Inflammatory macrophage treated with lipopolysaccharide for 1 hour (primary cell): Measurements from ENCODE around the gene PPP1R12C.

Experiments
- DNase-seq, 2 donors: peaks; one replicate each; pipeline ENCODE4 v3.0.0-alpha.2; 2020 to 2022

The PPP1R12C gene

DNA sequence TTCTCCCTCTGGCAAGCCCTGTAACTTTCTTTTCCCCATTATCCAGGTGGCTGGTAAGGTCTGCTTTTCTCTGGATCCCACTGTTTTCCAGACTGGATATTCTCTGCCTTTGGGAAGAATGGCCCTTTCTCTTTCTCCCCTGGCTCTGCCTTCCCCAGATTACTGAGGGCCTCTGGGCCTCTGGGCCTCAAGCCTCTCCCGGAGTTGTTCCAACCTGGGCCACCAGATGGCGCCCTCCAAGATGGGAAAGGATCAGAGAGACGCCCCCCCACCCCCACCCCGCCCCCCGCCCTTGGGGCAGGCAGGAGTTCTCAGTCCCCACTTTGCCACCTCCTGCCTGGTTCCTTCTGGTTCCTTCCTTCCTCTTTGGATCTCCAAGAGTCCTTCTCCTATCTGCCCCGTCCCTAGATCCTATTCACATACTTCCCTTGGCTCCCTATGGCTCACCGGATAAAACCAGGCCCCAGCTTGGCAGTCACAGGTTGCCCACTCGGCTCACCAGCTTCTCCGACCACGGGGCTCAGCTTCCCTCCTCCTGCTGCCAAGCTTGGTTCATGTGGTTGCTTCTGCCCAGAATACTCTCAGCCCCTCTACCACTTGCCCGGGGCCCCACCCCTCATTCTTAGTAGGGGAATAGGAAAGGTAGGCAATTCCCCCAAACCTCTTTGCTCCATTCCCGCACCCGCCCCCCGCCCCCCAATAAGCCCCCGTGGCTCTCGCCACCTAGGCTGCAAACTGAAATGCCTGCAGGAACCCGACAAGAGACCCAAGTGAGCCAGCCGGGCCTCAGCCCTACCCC, 28.7 kb downstream of the PPP1R12C start:
- peak in 1 of 2 donors; percentile 91 for DNase-seq

DNA sequence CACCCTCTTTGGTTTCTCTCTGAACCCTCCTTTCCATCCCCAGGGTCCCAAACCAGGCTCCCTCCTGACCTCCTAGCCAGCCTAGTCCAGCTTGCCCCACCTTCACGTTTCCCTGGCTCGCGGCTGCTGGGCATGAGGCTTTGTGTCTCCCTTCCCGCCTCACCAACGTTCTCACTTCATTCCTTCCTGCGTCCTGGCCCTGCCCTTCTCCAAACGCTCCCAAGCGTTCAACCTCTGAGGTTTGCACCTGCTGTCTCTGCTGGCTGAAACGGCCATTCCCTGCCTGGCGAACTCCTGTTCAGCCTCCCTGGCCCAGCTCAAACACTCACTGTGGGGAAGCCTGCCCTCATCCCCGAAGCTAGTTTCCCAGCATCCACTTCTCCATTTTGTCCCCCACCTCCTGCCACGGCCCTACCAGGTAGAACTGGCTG, 29.4 kb downstream of the PPP1R12C start:
- no peak for DNase-seq

DNA sequence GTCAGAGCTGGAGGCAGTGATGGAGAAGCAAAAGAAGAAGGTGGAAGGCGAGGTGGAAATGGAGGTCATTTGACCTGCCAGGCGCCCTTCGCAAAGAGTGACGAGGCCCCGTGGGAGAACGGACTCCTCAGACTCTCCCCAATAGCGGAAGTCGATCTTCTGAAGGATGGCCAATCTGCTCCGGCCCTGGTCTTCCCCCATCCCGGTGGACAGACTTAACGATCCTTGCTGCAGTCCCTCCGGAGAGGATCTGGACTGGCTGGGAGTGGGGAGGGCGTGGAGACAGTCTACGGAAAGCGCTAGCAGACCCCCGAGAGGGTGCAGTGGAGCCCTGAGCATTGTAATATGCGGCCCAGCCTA, 29.9 kb downstream of the PPP1R12C start:
- peak; percentile 28 to 49 for DNase-seq

DNA sequence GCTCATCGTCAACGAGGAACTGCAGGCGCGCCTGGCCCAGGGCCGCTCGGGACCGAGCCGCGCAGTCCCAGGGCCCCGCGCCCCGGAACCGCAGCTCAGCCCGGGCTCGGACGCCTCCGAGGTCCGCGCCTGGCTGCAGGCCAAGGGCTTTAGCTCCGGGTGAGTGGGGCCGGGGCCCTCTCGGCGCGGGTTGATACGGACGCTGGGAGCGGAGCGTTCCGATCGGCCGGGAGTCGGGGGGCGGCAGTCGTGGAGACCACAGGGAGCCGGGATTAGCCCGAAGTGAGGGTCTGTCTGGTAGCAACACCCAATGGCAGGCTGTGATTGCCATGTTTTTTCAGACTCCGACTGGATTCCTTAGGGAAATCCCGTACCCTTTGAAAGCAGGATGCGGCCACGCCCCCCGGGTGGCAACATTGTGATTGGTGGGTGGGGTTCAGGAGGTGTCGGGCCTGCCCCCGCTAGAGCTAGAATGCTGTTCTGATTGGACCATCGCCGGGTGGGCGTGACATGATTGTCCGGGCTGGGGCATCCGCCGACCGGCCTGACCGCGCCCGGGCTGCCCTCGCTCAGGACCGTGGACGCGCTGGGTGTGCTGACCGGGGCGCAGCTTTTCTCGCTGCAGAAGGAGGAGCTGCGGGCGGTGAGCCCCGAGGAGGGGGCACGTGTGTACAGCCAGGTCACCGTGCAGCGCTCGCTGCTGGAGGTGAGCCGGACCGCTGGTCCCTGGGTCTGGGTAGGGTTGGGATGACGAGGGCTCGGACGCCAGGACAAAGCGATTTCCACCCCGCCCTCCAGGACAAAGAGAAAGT, 30.5 kb downstream of the PPP1R12C start:
- peak; percentile 78 to 84 for DNase-seq

DNA sequence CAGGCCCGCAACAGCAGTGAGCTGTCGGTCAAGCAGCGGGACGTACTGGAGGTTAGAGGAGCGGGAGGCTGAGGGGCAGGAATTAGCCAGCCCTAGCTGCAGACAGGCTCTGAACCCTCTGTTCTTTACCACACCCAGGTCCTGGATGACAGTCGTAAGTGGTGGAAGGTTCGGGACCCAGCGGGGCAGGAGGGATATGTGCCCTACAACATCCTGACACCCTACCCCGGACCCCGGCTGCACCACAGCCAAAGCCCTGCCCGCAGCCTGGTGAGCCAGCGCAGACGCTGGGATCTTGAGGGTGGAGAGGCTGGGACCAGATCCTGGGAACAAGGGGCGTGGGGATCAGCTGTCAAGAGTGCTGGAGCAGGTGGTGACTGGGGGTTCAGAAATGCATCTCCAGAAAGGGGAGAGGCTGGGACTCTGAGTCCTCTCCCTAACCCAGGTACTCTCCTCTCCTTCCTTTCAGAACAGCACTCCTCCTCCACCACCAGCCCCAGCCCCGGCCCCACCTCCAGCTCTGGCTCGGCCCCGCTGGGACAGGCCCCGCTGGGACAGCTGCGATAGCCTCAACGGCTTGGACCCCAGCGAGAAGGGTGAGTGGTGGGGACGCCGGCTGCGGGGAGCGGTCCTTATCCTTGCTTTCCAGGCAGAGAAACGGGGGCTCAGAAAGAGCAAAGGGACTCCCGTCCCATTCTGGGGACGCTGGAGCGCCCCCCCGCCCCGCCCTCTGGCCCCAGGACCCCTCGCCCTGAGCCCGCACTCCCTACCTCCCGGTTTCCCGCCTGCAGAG, 31.3 kb downstream of the PPP1R12C start:
- DNase-seq: no peak

DNA sequence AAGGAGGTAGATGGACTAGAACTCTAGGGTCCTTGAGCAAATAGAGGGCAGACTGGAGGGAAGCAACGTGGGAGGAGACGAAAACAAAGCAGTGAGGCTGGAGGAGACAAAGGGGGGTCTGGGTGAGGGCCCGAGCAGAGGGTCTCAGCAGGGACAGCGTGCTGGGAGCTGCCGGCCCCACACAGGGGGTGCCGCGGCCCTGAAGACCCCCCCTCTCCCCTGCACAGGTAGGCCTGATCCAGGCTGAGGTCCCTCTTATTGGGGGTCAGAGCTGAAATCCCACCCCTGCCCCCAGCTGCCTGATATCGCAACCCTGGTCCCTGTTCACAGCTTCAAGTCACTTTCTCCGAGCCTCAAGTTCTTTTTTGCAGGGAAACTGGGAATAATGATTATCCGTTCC, 33.0 kb downstream of the PPP1R12C start:
- DNase-seq: no peak

DNA sequence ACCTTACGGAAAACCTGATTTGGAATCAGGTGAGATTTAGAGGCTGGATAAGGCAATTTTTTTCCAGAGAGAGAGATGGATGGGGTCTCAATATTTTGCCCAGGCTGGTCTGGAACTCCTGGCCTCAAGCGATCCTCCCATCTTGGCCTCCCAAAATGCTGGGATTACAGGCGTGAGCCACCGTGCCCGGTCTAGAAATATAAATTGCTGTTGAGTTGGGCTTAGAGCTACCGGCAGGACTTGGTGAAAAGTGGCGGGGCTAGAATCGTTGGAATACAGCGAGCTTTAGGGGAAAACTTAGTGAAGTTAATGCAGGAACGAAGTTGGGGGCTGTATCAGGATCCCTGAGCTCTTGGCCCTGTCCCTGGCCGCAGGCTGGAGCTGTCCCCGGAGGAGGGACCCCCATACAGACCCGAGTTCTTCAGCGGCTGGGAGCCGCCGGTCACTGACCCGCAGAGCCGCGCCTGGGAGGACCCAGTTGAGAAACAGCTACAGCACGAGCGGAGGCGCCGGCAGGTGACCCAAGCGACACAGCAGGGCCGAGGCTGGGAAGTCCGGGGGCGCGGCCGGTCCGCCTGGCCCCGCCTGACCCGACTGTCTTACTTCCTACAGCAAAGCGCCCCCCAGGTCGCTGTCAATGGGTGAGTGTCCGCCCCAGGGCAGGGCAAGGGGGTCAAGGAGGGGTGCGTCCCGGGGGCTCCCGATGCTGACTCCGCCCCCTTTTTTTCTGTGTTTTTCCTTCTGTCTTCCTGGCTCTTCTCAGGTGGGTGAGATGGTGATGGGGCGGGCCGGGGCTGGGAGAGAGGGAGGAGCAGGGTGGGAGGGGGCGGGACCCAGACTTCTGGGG, 34.2 kb downstream of the PPP1R12C start:
- no peak for DNase-seq

DNA sequence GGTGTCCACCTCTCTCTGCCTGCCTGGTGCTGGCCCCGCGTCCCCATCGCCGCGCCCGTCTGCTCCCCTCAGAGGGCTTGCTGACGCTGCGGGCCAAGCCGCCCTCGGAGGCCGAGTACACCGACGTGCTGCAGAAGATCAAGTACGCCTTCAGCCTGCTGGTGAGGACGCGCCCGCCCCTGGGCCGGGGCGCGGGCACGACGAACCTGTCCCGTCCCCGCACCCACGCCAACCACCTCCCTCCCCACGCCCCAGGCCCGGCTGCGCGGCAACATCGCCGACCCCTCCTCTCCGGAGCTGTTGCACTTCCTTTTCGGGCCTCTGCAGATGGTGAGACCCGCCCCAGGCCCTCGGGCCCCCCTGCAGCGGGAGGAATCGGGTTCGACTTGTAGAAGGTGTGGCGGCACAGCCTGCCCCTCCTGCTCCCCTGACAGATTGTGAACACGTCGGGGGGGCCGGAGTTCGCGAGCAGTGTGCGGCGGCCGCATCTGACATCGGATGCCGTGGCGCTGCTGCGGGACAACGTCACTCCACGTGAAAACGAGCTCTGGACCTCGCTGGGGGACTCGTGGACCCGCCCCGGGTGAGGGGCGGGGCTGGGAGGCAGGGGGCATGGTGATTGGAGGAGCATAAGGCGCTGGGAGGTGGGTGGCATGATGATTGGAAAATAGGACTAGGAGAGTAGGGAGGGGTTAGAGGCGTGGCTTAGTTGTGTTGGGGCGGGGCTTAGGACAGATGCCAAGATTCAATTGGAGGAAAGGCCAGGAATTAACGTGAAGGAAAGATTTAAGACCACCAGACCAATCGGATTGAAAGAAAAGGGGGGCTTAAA, 35.2 kb downstream of the PPP1R12C start:
- DNase-seq: peak; percentile 63 to 70

DNA sequence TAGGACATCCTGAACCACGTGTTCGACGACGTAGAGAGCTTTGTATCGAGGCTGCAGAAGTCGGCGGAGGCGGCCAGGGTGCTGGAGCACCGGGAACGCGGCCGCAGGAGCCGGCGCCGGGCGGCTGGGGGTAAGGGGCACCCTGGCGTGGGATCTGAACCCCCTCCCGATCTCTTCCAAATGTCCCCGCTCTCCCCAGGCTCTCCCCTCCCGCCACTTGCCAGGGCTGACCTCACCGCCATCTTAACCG, 35.7 kb downstream of the PPP1R12C start:
- DNase-seq: no peak

DNA sequence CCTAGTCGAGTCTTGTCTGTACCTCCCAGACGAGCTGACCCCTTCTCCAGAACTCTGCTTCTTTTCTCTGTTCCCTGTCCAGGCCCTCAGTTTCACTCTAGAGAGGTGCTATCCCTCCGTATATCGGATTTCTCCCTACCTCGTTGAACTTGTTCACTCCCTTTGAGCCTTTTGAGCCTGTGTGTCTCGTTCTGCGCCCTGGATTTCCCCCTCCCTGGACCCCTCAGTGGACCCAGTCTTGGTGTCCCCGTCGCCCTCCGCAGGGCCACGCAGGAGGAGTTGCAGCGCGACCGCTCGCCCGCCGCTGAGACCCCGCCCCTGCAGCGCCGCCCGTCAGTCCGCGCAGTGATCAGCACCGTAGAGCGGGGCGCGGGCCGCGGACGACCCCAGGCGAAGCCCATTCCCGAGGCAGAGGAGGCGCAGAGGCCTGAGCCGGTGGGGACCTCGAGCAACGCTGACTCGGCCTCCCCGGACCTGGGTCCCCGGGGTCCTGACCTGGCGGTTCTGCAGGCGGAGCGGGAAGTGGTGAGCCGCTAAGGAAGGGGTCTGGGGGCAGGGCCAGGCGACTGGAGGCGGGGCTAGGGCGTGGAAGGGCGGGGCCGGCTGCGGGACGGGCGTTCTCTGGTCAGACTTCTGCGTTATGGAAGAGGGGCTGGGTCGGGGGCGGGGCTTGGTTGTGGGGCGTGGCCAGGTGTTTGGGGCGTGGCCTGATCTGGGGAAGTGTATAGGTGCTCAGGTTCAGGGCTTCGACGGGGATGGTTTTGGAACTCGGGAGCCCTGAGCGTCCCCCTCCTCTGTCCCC, 36.3 kb downstream of the PPP1R12C start:
- peak; percentile 77 to 92 for DNase-seq

DNA sequence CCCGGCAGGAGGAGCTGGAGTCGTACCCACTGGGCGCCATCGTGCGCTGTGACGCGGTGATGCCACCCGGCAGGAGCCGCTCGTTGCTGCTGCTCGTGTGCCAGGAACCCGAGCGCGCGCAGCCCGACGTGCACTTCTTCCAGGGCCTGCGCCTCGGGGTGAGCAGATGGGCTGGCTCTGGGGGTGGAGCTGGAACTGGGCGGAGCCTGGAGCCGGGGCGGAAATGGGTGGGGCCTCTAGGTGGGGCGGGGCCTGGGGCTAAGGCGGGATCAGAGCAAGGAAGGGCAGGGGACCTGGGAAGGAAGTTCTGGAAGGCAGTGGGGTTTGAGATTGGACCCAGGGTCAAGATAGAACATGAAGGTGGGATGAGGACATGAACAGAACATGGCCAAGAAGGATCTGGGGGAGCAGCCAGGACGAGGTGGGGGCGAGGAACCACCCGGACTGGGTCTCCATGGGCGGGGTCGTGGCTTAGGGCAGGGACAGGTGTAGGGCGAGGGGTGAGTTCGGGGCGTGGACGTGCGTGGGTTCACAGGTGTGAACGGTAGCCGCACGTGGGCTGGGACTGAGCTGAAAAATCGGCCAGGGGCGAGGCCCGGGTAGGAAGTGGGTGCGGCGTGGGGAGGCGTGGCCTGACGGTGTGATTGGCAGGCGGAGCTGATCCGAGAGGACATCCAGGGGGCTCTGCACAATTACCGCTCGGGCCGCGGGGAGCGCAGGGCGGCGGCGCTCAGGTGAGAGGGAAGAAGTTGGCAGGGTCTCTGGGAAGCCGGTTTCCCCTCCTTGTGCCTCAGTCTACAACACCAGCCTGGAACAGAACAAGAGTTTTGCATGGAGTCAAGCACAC, 37.1 kb downstream of the PPP1R12C start:
- peak; percentile 68 to 89 for DNase-seq

DNA sequence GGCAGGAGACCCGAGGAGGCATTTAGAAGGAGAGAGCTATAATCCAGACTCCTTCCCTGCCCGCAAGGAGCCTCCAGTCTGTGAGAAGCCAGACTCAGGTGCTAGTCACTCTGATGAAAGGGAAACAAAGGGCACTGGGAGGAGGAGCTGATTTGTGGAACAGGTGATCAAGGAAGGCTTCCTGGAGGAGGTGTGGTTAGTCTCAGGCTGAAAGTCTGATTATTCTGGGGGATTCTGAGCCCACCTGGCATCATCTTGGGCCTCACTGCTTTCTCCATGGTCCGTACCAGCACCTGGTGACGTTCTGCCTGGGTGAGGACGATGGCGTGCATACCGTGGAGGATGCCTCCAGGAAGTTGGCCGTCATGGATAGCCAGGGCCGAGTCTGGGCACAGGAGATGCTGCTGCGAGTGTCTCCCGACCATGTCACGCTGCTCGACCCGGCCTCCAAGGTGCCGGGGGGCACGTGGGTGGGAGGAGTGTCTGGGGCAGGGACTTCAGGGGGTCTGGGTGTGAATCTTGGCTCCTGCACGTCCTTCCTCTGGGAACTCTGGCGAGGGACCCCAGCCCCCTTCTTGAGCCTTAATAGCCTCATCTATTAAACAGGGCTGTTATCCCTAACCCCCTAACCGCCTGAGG, 37.9 kb downstream of the PPP1R12C start:
- DNase-seq: no peak

DNA sequence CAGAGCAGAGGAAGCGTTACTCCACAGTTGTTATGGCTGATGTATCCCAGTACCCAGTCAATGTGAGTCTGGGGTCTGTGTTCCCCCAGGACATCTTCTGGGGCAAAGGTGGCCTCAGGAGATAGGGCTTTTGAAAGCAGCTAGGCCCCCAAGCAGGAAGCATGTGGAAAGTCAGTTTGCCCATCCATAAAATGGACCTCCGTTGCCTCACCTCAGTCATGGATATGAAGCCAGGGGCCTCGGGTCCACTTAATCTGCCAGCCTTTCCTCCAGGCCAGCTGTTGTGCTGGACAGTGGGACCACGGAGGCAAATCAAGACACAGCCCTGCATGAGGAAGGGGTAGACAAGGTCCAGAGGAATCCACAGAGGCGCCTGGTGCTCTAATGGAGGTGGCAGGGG, 38.4 kb downstream of the PPP1R12C start:
- no peak for DNase-seq

DNA sequence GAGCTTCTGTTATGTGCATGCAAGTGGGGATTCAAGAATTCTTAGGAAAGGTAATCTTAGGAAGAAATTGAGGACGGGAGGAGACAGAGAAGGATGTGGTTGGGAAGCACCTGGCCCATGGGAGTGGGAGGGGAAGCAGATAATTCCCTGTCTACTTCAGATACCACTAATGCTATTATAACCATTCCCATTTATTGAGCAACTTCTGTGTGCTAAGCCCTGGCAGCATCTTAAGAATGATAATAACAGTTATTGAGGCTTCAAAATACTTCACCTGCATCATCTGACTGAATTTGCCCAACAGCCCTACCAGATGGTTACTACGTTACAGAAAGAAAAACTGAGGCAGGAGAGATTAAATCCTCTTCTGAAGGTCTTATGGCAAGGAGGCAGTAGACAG, 40.3 kb downstream of the PPP1R12C start:
- DNase-seq: no peak

DNA sequence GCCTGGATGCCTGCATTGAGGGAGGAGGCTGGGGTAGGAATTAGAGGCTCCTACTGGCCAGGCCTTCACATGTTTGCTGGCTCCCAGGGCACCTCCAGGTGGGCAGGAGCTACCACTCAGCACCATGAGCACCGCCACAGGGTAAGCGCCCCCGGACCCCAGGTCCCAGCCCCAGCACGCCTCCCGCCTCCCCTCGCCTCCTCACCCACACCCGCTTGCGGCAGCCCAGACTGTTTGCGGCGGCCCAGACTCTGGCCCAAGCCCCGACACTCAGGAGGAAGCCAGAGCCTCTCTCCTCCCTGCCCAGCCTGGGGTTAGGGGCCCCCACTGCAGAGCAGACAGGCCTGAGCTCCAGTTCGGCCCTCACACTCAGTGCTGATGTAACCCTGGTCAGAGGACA, 41.1 kb downstream of the PPP1R12C start:
- DNase-seq: no peak

DNA sequence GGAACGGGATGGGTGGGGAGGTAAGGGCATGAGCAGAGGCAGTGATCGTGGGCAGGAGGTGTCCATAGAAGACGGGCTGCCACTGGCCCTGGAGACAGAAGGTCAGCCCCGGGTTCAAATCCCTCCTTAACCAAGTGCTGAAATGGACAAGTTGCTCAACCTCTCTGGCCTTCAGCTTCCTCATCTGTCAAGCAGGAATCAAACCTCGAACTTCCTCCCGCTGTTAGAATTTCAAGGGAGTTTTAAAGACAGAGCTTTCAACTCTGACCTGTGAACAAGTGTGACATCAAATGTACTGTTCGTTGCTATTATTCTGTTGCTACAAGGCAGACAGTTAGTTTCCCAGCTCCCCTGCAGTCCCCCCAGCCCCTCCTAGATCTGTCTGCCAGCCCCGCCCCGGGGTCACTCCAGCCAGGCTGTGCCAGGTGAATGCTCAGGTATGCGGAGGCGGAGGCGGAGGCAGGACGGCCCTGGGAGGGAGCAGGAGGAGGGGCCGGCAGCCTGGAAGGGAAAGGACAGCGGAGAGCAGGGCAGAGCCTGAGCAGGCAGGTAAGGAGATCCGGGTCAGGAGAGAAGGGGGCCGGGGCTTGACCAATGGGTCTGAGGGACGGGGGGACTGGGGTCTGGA, 42.0 kb downstream of the PPP1R12C start, which contains the start of gene EPS8L1:
Gene EPS8L1 (plus strand): TSS at position 499 of the 628 bp plus-strand sequence. CDS start 576 bp downstream, outside the sequence.
- DNase-seq: peak; percentile 66 to 71

DNA sequence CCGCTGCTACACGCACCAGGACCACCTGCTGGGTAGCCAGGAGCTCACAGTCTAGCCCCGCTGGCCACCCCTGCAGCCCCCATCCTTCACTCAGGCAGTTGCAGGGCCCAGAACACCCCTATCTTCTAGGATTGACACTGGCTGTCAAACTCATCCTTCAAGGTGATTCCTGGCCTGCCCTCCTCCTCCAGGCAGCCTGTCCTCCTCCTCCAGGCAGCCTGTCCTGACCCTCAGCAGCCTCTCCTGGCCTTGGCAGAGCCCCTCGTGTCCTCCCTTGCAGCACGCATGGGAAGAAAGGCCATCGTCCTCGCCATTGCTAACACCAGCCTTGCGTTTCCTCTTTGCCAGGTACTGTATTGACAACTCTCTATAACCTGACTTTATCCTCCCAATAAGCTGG, 45.5 kb downstream of the PPP1R12C start:
- no peak for DNase-seq

DNA sequence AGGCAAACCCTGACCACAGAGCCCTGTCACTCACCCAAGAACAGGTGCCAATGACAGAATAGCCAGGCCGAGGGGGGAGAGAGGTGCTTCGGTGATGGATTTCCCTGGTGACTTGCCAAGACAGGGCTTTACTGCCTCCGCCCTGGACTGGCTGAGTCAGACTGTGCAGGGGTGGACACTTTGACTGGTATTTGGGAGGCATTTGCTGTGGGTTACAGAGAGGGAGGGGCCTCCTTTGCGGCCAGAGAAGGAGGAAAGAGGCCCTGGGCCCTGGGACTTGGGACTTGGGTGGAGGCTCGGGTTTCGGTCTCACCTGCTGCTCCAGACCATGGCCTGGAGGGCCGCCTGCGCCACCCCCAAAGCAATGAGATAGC, 46.3 kb downstream of the PPP1R12C start:
- DNase-seq: peak; percentile 37 to 39
